ENCODE measurements around the gene SLAMF6.

Gene SLAMF6

DNA sequence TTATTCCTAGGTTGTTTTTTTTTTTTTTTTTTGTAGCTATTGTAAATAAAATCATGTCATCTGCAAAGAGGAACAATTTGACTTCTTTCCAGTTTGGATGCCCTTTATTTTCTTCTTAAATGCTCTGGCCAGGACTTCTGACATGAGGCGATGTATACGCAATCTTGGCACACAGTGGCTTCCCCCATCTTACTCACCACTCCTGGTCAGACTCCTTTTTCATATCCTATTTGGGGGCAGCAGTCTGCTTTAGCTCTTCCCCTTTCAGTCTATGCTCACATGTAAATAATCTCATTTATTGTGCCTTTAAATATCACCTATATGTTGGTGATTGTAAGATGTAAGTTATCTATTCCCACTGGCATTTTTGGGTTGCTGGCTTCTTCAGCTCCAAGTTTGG lies 56.1 kb downstream of the SLAMF6 start:
- no peak for DNase-seq (ENCODE audit: low read depth)

DNA sequence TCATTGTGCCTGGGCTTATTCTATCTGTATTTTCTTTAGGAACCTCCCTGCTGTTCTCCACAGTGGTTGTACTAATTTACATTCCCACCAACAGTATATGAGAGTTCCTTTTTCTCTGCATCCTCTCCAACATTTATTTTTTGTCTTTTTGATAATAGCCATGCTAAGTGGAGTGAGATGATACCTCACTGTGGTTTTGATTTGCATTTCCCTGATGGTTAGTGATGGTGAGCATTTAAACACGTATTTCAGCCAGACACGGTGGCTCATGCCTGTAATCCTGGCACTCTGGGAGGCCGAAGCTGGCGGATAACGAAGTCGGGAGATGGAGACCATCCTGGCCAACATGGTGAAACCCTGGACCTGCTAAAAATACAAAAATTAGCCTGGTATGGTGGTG lies 57.9 kb downstream of the SLAMF6 start:
- DNase-seq (ENCODE audit: low read depth): no peak

DNA sequence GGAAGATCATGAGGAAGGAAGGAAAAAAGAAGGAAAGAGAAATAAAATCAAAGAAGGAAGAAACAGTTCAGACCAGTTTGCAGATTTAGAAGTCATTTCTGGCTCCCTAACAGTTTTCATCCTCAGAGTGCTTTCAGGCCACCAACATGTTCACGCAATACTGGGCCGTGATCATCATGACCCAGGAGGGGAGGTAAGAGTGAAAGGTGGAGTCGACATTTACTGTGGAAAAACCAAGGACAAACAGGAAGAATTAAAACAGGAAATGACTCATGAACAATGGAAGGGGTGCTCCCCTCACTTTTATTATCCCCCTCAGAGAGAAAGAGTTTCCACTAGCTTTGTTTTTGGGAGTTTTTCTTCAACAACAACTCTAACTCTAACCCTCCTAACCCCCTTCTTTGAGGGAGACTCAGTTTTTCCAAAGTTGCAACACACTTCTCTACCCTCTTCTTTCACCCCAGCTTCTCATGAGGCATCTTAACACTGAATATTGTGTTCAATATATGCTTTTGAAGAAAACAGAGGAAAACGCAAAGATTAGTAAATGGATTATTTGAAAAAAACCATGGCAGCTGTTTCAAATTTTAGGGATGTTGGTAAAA lies 62.3 kb downstream of the SLAMF6 start:
- no peak for DNase-seq (ENCODE audit: low read depth)

- DNase-seq (ENCODE audit: low read depth): no peak
Measured at GRCh38 chr1:160460214-160460642, 62.8 kb downstream of the SLAMF6 start.

GRCh38 chr1:160459687-160460086 lies 63.4 kb downstream of the SLAMF6 start:
- no peak for DNase-seq (ENCODE audit: low read depth)

DNA sequence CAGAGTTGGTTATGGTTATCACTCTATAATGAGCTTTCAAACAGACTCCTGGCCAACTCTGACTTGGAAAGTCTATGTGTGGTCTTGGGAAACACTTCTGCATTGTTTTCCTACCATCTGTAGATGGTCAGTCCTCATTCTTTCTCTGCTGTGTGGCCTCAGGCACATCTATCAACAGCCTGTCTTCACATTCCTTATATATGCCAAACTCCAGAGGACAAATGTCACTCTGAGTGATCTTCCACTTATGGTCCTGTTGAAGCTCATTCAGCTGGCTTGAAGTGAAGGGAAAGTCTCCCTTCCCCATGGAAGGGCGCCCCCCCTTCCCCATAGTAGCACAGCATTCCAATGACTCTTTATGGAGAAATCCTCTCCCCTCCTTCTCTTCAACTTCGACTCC lies 64.0 kb downstream of the SLAMF6 start:
- DNase-seq (ENCODE audit: low read depth): no peak

GRCh38 chr1:160455153-160455517 lies 67.9 kb downstream of the SLAMF6 start:
- DNase-seq (ENCODE audit: low read depth): no peak

DNA sequence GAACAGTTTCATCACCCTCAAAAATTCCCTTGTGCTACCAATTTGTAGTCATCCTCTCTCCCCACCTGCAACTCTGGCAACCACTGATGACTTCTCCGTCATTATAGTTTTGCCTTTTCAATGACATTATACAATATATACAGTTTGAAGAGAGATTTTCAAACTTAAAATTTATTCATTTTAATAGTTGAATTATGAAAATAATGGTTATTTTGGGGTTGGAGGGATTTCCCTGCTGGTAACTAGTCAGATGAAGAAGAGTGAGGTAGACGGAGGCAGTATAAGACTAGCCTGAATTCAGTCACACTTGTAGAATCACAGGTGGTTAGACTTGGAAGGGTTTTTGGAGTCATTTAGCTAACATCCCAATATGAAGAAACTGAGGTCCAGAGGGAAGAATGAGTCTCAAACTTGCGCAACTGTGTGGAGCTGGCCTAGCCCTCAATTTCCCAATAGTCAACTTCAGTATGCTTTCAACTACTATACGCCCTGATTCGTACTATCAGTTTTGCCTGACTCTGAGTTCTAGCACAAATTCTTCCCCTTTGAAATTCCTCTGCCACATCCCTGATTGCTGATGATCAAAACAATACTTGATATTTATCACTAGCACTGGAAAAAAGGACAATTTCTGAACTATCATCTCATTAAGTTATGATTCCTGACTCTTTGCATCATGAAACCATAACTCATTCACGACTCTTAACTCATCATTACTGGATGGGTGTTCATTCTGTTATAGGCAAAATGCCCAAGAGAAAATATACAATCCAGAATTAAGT lies 68.5 kb downstream of the SLAMF6 start:
- no peak for DNase-seq (ENCODE audit: low read depth)

- DNase-seq (ENCODE audit: low read depth): no peak
Measured at GRCh38 chr1:160453443-160453842, 69.6 kb downstream of the SLAMF6 start.

DNA sequence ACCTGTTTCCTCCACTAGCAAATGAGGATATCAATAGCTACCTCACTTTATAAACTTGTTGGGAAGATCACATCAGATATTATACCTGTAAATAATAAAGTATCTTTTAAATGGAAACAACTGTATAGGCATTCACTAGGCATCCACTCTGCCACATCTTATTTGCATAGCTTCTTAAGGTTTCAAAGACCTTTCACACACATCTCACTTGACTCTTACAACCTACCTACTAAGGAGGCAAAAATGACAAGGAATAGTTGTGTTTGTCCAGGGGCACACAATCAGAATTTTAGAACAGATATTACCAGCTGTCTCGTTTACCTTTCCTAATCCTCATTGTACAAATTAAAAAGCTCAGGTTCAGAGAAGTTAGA lies 71.2 kb downstream of the SLAMF6 start:
- DNase-seq (ENCODE audit: low read depth): no peak

- no peak for DNase-seq (ENCODE audit: low read depth)
Measured at GRCh38 chr1:160451119-160451858, 71.8 kb downstream of the SLAMF6 start.

DNA sequence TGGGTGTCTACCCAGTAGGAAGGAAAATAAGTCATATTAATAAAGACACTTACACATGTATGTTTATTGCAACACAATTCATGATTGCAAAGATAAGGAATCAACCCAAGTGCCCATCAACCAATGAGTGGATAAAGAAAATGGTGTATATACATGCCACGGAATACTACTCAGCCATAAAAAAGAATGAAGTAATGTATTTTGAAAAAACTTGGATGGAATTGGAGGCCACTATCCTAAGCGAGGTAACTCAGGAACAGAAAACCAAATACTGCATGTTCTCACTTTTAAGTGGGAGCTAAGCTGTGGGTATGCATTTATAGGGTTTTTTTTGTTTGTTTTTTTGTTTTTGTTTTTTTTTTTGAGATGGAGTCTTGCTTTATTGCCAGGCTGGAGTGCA lies 73.6 kb downstream of the SLAMF6 start:
- no peak for DNase-seq (ENCODE audit: low read depth)

- no peak for DNase-seq (ENCODE audit: low read depth)
Measured at GRCh38 chr1:160446945-160447600, 76.0 kb downstream of the SLAMF6 start.

- DNase-seq (ENCODE audit: low read depth): no peak
Measured at GRCh38 chr1:160439718-160440117, 83.3 kb downstream of the SLAMF6 start.

DNA sequence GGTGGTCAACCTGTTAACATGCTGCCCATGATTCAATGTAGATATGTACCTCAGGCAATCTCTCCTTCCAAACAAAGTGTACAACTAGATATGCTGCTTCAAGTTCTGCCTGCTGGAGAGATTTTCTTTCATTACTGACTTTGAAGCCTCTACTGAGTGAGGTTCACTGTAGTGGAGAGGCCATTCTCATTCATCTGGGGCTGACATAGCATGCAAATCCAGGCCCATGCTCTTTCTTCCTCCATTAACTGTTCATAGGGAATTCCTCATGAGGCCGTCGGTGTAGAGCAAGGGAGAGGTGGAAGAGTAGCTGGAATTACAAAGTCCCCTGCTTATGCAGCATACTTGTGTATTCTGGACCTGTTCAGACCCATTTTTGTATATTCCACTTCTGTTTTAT lies 84.1 kb downstream of the SLAMF6 start:
- DNase-seq (ENCODE audit: low read depth): no peak

DNA sequence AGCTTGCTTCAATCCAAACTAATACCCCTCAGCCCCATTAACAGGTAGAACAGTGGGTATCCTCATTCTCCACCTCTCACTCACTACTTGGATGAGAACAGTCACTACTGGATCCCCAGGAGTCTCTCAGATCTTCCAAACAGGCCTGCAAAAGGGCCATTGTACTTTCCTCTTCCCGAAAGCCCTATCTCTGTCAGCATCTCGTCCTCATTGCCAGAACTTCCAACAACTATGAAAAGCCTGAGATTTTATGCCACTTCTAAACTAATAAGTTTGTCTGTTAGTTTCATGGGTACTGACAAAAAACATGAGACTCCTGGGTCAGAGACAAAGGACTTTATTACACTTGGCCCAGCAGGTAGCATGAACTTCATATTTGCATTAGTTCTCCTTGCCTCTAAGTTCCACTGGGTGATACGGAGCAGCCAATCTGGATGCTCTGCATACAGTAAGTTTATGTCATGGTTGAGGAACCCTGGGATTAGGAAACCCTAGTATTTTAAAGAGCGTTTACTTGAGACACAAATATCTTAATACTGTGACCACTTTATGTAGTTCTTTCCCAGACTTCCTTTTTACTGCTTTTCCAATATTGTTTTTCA lies 84.6 kb downstream of the SLAMF6 start:
- DNase-seq (ENCODE audit: low read depth): no peak

GRCh38 chr1:160437432-160438316 lies 85.4 kb downstream of the SLAMF6 start:
- DNase-seq (ENCODE audit: low read depth): no peak

- no peak for DNase-seq (ENCODE audit: low read depth)
Measured at GRCh38 chr1:160436966-160437365, 86.1 kb downstream of the SLAMF6 start.

Data from activated T-helper 9 cell treated with anti-CD3 and anti-CD28 coated beads, Interleukin-2, amount 50 U/mL, for 16 hours (primary cell).